ENCODE data around the gene MRTFA. TPM values are rescaled to one million over a fixed set of nuclear protein-coding genes. Genes with fewer than 3 reads are reported as not detected.

Gene MRTFA
- total RNA-seq, 3 donors from 2014 or later (not counting 1 experiment from before 2014, with no cell fraction given): 81.8 to 91.9 (median 83.5) TPM

- H3K27ac Mint-ChIP-seq: no peak overlapping the region
- H3K4me1 Mint-ChIP-seq: peaks cover 5 to 11% of the 10 kb centered on the region in 2 donors
- intact Hi-C loops (cut with micrococcal nuclease): no loop called here
Measured at GRCh38 chr22:40408718-40409612, 227.6 kb downstream of the MRTFA start.

DNA sequence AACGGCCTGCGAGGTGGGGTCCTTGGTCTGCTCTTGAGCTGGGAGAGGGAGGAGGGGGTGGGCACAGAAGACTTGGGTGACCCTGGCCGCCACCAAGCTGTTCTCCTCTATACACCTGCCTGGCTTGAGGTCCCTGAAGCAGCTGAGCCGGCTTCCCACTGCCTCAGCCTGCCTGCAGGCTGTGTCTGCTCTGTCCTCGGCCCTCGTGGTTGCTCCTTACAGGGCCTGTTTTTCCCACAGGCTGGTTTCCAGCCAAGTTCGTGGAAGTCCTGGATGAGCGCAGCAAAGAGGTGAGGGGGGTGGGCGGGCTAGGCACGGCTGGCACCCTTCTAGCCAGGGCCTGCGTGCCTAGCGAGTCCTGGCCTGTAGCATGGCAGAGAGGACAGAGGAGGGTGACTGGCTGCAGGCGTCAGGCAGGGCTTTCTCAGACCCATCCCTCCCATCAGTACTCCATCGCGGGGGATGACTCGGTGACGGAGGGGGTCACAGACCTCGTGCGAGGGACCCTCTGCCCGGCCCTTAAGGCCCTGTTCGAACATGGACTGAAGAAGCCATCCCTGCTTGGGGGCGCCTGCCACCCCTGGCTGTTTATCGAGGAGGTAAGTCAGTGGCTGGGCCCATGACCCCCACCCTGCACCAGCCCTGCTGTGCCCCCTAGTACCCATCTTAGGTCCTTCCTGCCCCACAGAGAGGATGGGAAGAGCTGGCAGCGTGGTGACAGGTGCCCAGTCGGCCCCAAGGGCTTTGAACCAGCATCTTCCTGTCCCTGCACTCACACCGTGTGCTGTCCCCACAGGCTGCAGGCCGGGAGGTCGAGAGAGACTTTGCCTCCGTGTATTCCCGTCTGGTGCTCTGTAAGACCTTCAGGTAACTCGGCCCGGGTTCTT is 228.4 kb downstream of the MRTFA start:
- Histone ChIP-seq H3K27me3 (ENCODE audit: control insufficient read depth, insufficient read depth, low read length) (no peaks in the 10 kb centered on the region), H3K27ac (ENCODE audit: low read length) (no peak overlapping the region), H3K4me3 (ENCODE audit: low read length) (no peak overlapping the region), H3K9me3 (ENCODE audit: control insufficient read depth, insufficient read depth, low read length) (no peaks in the 10 kb centered on the region), H3K4me1 (ENCODE audit: control insufficient read depth, insufficient read depth, low read length) (peaks cover 26% of the 10 kb centered on the region), H3K36me3 (ENCODE audit: control insufficient read depth, insufficient read depth, low read length) (peaks cover 81% of the 10 kb centered on the region)
- WGBS (ENCODE audit: insufficient coverage): 93% methylated on average over 32 of the region's 32 CpGs
- intact Hi-C loops (cut with micrococcal nuclease): no loop called here
- H3K36me3 Mint-ChIP-seq: peaks cover 7% of the 10 kb centered on the region
- H3K27ac Mint-ChIP-seq: no peak overlapping the region
- H3K4me1 Mint-ChIP-seq: peaks cover 14 to 18% of the 10 kb centered on the region in 2 donors
- H3K4me3 Mint-ChIP-seq: no peak overlapping the region
- no peaks in the 10 kb centered on the region for H3K27me3 Mint-ChIP-seq (ENCODE audit: low read depth in 2 of 2)
- no peak for DNase-seq
- TF ChIP-seq, protein P1, sequence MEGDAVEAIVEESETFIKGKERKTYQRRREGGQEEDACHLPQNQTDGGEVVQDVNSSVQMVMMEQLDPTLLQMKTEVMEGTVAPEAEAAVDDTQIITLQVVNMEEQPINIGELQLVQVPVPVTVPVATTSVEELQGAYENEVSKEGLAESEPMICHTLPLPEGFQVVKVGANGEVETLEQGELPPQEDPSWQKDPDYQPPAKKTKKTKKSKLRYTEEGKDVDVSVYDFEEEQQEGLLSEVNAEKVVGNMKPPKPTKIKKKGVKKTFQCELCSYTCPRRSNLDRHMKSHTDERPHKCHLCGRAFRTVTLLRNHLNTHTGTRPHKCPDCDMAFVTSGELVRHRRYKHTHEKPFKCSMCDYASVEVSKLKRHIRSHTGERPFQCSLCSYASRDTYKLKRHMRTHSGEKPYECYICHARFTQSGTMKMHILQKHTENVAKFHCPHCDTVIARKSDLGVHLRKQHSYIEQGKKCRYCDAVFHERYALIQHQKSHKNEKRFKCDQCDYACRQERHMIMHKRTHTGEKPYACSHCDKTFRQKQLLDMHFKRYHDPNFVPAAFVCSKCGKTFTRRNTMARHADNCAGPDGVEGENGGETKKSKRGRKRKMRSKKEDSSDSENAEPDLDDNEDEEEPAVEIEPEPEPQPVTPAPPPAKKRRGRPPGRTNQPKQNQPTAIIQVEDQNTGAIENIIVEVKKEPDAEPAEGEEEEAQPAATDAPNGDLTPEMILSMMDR (IDR thresholded peaks at IDR 0.05): no peak
- ATAC-seq: no peak
- H3K9me3 Mint-ChIP-seq: no peaks in the 10 kb centered on the region

More at GRCh38 chr22:40408718-40409612, 227.6 kb downstream of the MRTFA start:
- Mint-ChIP-seq H3K36me3 (no peaks in the 10 kb centered on the region), H3K4me3 (no peak overlapping the region), H3K27me3 (ENCODE audit: low read depth in 2 of 2) (no peaks in the 10 kb centered on the region), H3K9me3 (no peaks in the 10 kb centered on the region)
- Histone ChIP-seq H3K27me3 (ENCODE audit: control insufficient read depth, insufficient read depth, low read length) (no peaks in the 10 kb centered on the region), H3K4me1 (ENCODE audit: control insufficient read depth, insufficient read depth, low read length) (peaks cover 18% of the 10 kb centered on the region), H3K4me3 (ENCODE audit: low read length) (no peak overlapping the region), H3K36me3 (ENCODE audit: control insufficient read depth, insufficient read depth, low read length) (peaks cover 78% of the 10 kb centered on the region), H3K9me3 (ENCODE audit: control insufficient read depth, insufficient read depth, low read length) (no peaks in the 10 kb centered on the region), H3K27ac (ENCODE audit: low read length) (no peak overlapping the region)
- TF ChIP-seq, protein P1 (IDR thresholded peaks at IDR 0.05): no peak
- 93% methylated on average over 19 of the region's 21 CpGs for WGBS (ENCODE audit: insufficient coverage)
- ATAC-seq (peak in 1 of 3 donors; percentile 38), DNase-seq (no peak)

DNA sequence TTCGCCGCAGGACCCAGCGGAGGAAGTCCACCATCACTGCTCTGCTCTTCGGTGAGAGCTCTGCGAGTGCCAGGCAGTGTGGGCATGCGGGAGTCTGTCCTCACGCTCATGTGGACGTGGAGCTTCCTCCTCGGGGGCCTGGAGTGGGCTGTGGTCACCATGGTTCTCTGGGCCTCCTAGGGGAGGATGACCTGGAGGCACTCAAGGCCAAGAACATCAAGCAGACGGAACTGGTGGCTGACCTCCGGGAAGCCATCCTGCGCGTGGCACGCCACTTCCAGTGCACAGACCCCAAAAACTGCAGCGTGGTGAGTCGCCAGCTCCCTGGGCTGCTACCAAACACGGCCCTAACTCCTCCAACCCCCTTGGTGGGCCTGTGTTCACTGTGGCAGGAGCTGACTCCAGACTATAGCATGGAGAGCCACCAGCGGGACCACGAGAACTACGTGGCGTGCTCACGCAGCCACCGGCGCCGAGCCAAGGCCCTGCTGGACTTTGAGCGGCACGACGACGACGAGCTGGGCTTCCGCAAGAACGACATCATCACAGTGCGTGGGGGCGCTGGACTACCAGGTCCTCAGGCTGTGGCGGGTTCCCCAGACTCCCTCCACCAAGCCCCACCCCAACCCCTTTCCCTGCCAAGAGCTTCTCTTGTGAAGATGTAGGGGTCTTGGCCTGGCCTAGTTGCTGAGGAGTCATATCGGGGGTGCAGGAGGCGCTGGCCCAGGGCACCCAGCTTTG is 229.3 kb downstream of the MRTFA start:
- 94% methylated on average over 37 of the region's 37 CpGs for WGBS (ENCODE audit: insufficient coverage)
- Histone ChIP-seq H3K27ac (ENCODE audit: low read length) (no peak overlapping the region), H3K4me1 (ENCODE audit: control insufficient read depth, insufficient read depth, low read length) (peaks cover 35% of the 10 kb centered on the region), H3K9me3 (ENCODE audit: control insufficient read depth, insufficient read depth, low read length) (no peaks in the 10 kb centered on the region), H3K4me3 (ENCODE audit: low read length) (no peak overlapping the region), H3K27me3 (ENCODE audit: control insufficient read depth, insufficient read depth, low read length) (no peaks in the 10 kb centered on the region), H3K36me3 (ENCODE audit: control insufficient read depth, insufficient read depth, low read length) (peaks cover 81% of the 10 kb centered on the region)
- peaks cover 8% of the 10 kb centered on the region for H3K36me3 Mint-ChIP-seq
- H3K9me3 Mint-ChIP-seq: no peaks in the 10 kb centered on the region
- H3K27me3 Mint-ChIP-seq (ENCODE audit: low read depth in 2 of 2): no peaks in the 10 kb centered on the region
- peaks cover 23 to 27% of the 10 kb centered on the region in 2 donors for H3K4me1 Mint-ChIP-seq
- no peak for ATAC-seq
- no peak overlapping the region for H3K27ac Mint-ChIP-seq
- intact Hi-C loops (cut with micrococcal nuclease): no loop called here
- TF ChIP-seq, protein P1 (IDR thresholded peaks at IDR 0.05): no peak
- H3K4me3 Mint-ChIP-seq: no peak overlapping the region
- no peak for DNase-seq
